Fibroblast of skin of scalp (primary cell): Measurements from ENCODE around the gene EEF1G.
"Not testable (repeated sequence)": the region's sequence is repeated elsewhere in the genome, so short reads cannot be mapped to it uniquely, and the experiment has no call there.

Experiments used
- DNase-seq: peaks from one replicate; pipeline ENCODE4 v3.0.0-alpha.2; 2013

The EEF1G gene

GRCh38 chr11:62575156-62575555, 1.5 kb upstream of the EEF1G start:
- DNase-seq: no peak

GRCh38 chr11:62574363-62575071, 826 bp upstream of the EEF1G start:
- DNase-seq: peak; percentile 30

GRCh38 chr11:62573006-62573591, 592 bp downstream of the EEF1G start:
- no peak for DNase-seq

- no peak for DNase-seq
Measured at GRCh38 chr11:62572431-62572830, 1.3 kb downstream of the EEF1G start.

GRCh38 chr11:62571493-62571892, 2.2 kb downstream of the EEF1G start:
- DNase-seq: not testable (repeated sequence)

- not testable (repeated sequence) for DNase-seq
Measured at GRCh38 chr11:62570903-62571302, 2.8 kb downstream of the EEF1G start.

- DNase-seq: no peak
Measured at GRCh38 chr11:62569611-62570010, 4.1 kb downstream of the EEF1G start.

- no peak for DNase-seq
Measured at GRCh38 chr11:62567018-62567633, 6.6 kb downstream of the EEF1G start.

GRCh38 chr11:62566247-62566646, 7.4 kb downstream of the EEF1G start:
- DNase-seq: no peak

GRCh38 chr11:62565100-62565802, 8.4 kb downstream of the EEF1G start:
- no peak for DNase-seq

- not testable (repeated sequence) for DNase-seq
Measured at GRCh38 chr11:62561677-62562230, 11.9 kb downstream of the EEF1G start.

- peak; percentile 98 for DNase-seq
Measured at GRCh38 chr11:62560566-62561103, 13.1 kb downstream of the EEF1G start.

GRCh38 chr11:62559626-62560025, 14.1 kb downstream of the EEF1G start:
- DNase-seq: not testable (repeated sequence)

GRCh38 chr11:62559204-62559603, 14.5 kb downstream of the EEF1G start:
- DNase-seq: no peak

- DNase-seq: no peak
Measured at GRCh38 chr11:62558669-62559068, 15.0 kb downstream of the EEF1G start.

GRCh38 chr11:62556875-62557631, 16.6 kb downstream of the EEF1G start:
- DNase-seq: no peak

GRCh38 chr11:62556108-62556874, 17.4 kb downstream of the EEF1G start:
- DNase-seq: peak; percentile 97

- no peak for DNase-seq
Measured at GRCh38 chr11:62555464-62556107, 18.1 kb downstream of the EEF1G start.

- no peak for DNase-seq
Measured at GRCh38 chr11:62554387-62555167, 19.1 kb downstream of the EEF1G start.
